ENCODE data around the gene ELMO3.

GRCh38 chr16:67246756-67247191, 47.8 kb downstream of the ELMO3 start:
- no peak for TF ChIP-seq EZH2phosphoT487 (IDR thresholded peaks at IDR 0.05; ENCODE audit: low read depth)
- no peak for TF ChIP-seq CTCF (IDR thresholded peaks at IDR 0.05; ENCODE audit: low read depth, low read length)

Data from OCI-LY3 (cell line).